NB4 (cell line): Measurements from ENCODE around the gene RHOV.

Experiments used
- DNase-seq: peaks from one replicate; pipeline ENCODE4 v3.0.0; 2010; ENCODE audit warnings: low read depth
- H3K4me3 ChIP-seq: one replicate; pipeline ENCODE4 v1.5.1; 2011; ENCODE audit warnings: mild to moderate bottlenecking, low read depth, low read length, moderate library complexity
- CTCF ChIP-seq: IDR thresholded peaks from one replicate; pipeline ENCODE4 v1.5.1; 2012; ENCODE audit warnings: low read depth, low read length
- MAX ChIP-seq: IDR thresholded peaks from 2 replicates; pipeline ENCODE4 v1.6.1; 2011; ENCODE audit warnings: low read depth, low read length
- MYC ChIP-seq: IDR thresholded peaks from 2 replicates; pipeline ENCODE4 v1.6.1; 2011; ENCODE audit warnings: low read depth, low read length
- POLR2A ChIP-seq: IDR thresholded peaks from 2 replicates; pipeline ENCODE4 v1.6.1; 2011; ENCODE audit warnings: mild to moderate bottlenecking; ENCODE audit not compliant: insufficient read length; ENCODE audit errors: extremely low read depth

Gene RHOV

GRCh38 chr15:40918146-40918798, 44.2 kb upstream of the RHOV start:
- no peak overlapping the region for H3K4me3 ChIP-seq
- DNase-seq = no peak
- no peak for TF ChIP-seq POLR2A
- TF ChIP-seq MAX = no peak
- no peak for TF ChIP-seq CTCF
- no peak for TF ChIP-seq MYC

- H3K4me3 ChIP-seq = no peak overlapping the region
- TF ChIP-seq MAX (no peak), CTCF (no peak), POLR2A (no peak), MYC (no peak)
- no peak for DNase-seq
Measured at GRCh38 chr15:40917585-40917984, 43.6 kb upstream of the RHOV start.

- no peak for TF ChIP-seq CTCF
- no peak for TF ChIP-seq MYC
- TF ChIP-seq POLR2A = no peak
- TF ChIP-seq MAX = no peak
- H3K4me3 ChIP-seq = no peak overlapping the region
- no peak for DNase-seq
Measured at GRCh38 chr15:40915679-40916078, 41.6 kb upstream of the RHOV start.

- no peak overlapping the region for H3K4me3 ChIP-seq
- TF ChIP-seq POLR2A (no peak), MAX (no peak), MYC (no peak), CTCF (no peak)
- no peak for DNase-seq
Measured at GRCh38 chr15:40915116-40915661, 41.2 kb upstream of the RHOV start.

GRCh38 chr15:40914486-40914885, 40.5 kb upstream of the RHOV start:
- TF ChIP-seq POLR2A (no peak), MAX (no peak), MYC (no peak), CTCF (no peak)
- no peak overlapping the region for H3K4me3 ChIP-seq
- DNase-seq = no peak
